Measurements from ENCODE around the gene MAPKAP1. TPM values are rescaled to one million over a fixed set of nuclear protein-coding genes. Genes with fewer than 3 reads are reported as not detected.

Gene MAPKAP1
- total RNA-seq, 2 donors from 2014 or later = 73.4 to 81.5 TPM

GRCh38 chr9:125464591-125465385 lies 242.2 kb downstream of the MAPKAP1 start:
- Histone ChIP-seq H3K9me3 (no peaks in the 10 kb centered on the region), H3K27me3 (replicated peaks; ENCODE audit: insufficient read depth) (no peaks in the 10 kb centered on the region), H3K36me3 (no peaks in the 10 kb centered on the region), H3K4me3 (no peak overlapping the region), H3K4me1 (ENCODE audit: control insufficient read depth in 1 of 2, low read depth in 2 of 2) (peaks cover 4 to 17% of the 10 kb centered on the region in 2 donors), H3K27ac (no peak overlapping the region)
- ATAC-seq (ENCODE audit: insufficient number of reproducible peaks, low FRiP score, low read depth) = no peak
- no peak for DNase-seq (ENCODE audit: low spot score)
- TF ChIP-seq CTCF (IDR thresholded peaks at IDR 0.05) = no peak

GRCh38 chr9:125463926-125464325 lies 243.1 kb downstream of the MAPKAP1 start:
- Histone ChIP-seq H3K27ac (no peak overlapping the region), H3K4me3 (no peak overlapping the region), H3K36me3 (no peaks in the 10 kb centered on the region), H3K4me1 (ENCODE audit: control insufficient read depth in 1 of 2, low read depth in 2 of 2) (peaks cover 4 to 17% of the 10 kb centered on the region in 2 donors), H3K9me3 (no peaks in the 10 kb centered on the region), H3K27me3 (replicated peaks; ENCODE audit: insufficient read depth) (no peaks in the 10 kb centered on the region)
- no peak for TF ChIP-seq CTCF (IDR thresholded peaks at IDR 0.05)
- no peak for DNase-seq (ENCODE audit: low spot score)
- no peak for ATAC-seq (ENCODE audit: insufficient number of reproducible peaks, low FRiP score, low read depth)

GRCh38 chr9:125462861-125463291 lies 244.1 kb downstream of the MAPKAP1 start:
- no peak overlapping the region for H3K27ac ChIP-seq
- no peak for TF ChIP-seq CTCF (IDR thresholded peaks at IDR 0.05)
- DNase-seq (ENCODE audit: low spot score) (no peak), ATAC-seq (ENCODE audit: insufficient number of reproducible peaks, low FRiP score, low read depth) (no peak)
- H3K36me3 ChIP-seq = no peaks in the 10 kb centered on the region
- peaks cover 4 to 17% of the 10 kb centered on the region in 2 donors for H3K4me1 ChIP-seq (ENCODE audit: control insufficient read depth in 1 of 2, low read depth in 2 of 2)
- H3K9me3 ChIP-seq = no peaks in the 10 kb centered on the region
- H3K27me3 ChIP-seq (replicated peaks; ENCODE audit: insufficient read depth) = no peaks in the 10 kb centered on the region
- H3K4me3 ChIP-seq = no peak overlapping the region

- ATAC-seq (ENCODE audit: insufficient number of reproducible peaks, low FRiP score, low read depth) (no peak), DNase-seq (ENCODE audit: low spot score) (no peak)
- H3K36me3 ChIP-seq = no peaks in the 10 kb centered on the region
- no peak overlapping the region for H3K4me3 ChIP-seq
- peaks cover 4 to 17% of the 10 kb centered on the region in 2 donors for H3K4me1 ChIP-seq (ENCODE audit: control insufficient read depth in 1 of 2, low read depth in 2 of 2)
- no peaks in the 10 kb centered on the region for H3K9me3 ChIP-seq
- H3K27me3 ChIP-seq (replicated peaks; ENCODE audit: insufficient read depth) = no peaks in the 10 kb centered on the region
- TF ChIP-seq CTCF (IDR thresholded peaks at IDR 0.05) = no peak
- no peak overlapping the region for H3K27ac ChIP-seq
Measured at GRCh38 chr9:125461636-125462190, 245.3 kb downstream of the MAPKAP1 start.

- H3K9me3 ChIP-seq = no peaks in the 10 kb centered on the region
- H3K27me3 ChIP-seq (replicated peaks; ENCODE audit: insufficient read depth) = no peaks in the 10 kb centered on the region
- no peak overlapping the region for H3K4me3 ChIP-seq
- ATAC-seq (ENCODE audit: insufficient number of reproducible peaks, low FRiP score, low read depth) (no peak), DNase-seq (ENCODE audit: low spot score) (no peak)
- H3K36me3 ChIP-seq = no peaks in the 10 kb centered on the region
- peaks cover 4 to 17% of the 10 kb centered on the region in 2 donors for H3K4me1 ChIP-seq (ENCODE audit: control insufficient read depth in 1 of 2, low read depth in 2 of 2)
- H3K27ac ChIP-seq = no peak overlapping the region
- no peak for TF ChIP-seq CTCF (IDR thresholded peaks at IDR 0.05)
Measured at GRCh38 chr9:125460883-125461635, 245.9 kb downstream of the MAPKAP1 start.

All from thoracic aorta (tissue), 2 donors.